ENCODE results near the gene RFX3.

RFX3 gene

DNA sequence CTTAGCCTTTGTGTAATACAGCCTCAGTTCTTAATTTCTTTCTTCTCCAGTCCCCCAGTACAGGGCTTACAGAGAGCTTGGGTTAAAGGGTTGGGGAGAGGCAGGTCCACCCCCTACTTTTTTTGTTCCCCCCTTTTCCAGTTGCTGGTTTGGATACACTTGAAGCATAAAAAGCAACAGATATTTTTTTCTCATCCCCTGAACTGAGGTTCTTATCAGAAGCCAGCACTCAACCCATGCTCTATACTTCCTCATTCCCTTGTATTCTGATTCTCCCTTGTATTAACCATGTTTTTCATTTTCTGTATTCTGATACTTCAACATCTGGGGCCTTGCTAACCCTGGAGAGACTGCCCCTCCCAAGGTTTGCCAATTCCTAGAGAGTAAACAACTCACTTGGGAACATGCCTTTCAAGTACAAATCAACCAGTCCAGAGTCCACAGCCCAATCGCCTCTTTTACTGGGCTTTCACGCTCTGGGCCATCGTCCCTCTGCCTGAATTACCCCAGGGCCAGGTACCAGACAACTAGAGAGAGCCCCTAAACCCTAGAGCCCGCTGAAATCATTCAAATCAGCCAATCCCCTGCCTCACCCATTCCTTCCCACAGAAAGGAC, 348.5 kb downstream of the RFX3 start:
- Mint-ChIP-seq H3K27me3 (peaks cover 27% of the 10 kb centered on the region), H3K36me3 (no peaks in the 10 kb centered on the region), H3K27ac (no peak overlapping the region), H3K4me1 (no peaks in the 10 kb centered on the region), H3K9me3 (no peaks in the 10 kb centered on the region), H3K4me3 (no peak overlapping the region)

- peaks cover 16% of the 10 kb centered on the region for H3K27me3 Mint-ChIP-seq
- no peaks in the 10 kb centered on the region for H3K4me1 Mint-ChIP-seq
- no peak overlapping the region for H3K4me3 Mint-ChIP-seq
- H3K9me3 Mint-ChIP-seq, result no peaks in the 10 kb centered on the region
- H3K36me3 Mint-ChIP-seq, result no peaks in the 10 kb centered on the region
- no peak overlapping the region for H3K27ac Mint-ChIP-seq
These were observed 352.4 kb downstream of the RFX3 start for GRCh38 chr9:3173374-3173773.

GRCh38 chr9:3170819-3171218, 355.0 kb downstream of the RFX3 start:
- no peaks in the 10 kb centered on the region for H3K4me1 Mint-ChIP-seq
- peaks cover 27% of the 10 kb centered on the region for H3K27me3 Mint-ChIP-seq
- H3K27ac Mint-ChIP-seq, result no peak overlapping the region
- H3K36me3 Mint-ChIP-seq, result no peaks in the 10 kb centered on the region
- no peak overlapping the region for H3K4me3 Mint-ChIP-seq
- H3K9me3 Mint-ChIP-seq, result no peaks in the 10 kb centered on the region

Data from activated naive CD4-positive, alpha-beta T cell treated with anti-CD3 and anti-CD28 coated beads, Interleukin-2, amount 50 U/mL, for 24 hours (primary cell).